ENCODE measurements around the gene ASB15. TPM values are rescaled to one million over a fixed set of nuclear protein-coding genes. Genes with fewer than 3 reads are reported as not detected.
A peak's percentile ranks its signal among the peaks of the same experiment; 100 is the strongest.

The ASB15 gene
- total and polyA plus RNA-seq, 2 donors (not counting 3 experiments of a cell fraction or from before 2014, with no cell fraction given): not detected

DNA sequence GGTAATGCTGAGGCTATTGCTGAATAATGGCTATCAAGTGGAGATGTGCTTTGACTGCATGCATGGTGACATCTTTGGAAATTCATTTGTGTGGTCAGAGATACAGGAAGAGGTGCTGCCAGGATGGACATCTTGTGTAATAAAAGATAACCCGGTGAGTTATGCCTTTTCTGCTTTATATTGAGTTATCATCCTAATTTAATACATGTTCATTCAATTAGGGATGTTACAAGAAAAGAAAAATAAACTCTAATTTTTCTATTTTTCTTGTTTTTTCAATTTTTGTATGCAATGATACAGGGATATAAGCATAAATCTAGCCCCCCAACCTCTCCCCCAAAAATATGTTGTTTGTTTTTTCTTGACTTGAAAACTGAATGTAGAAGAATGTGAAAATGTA, 27.7 kb downstream of the ASB15 start:
- Histone ChIP-seq H2AFZ (ENCODE audit: low read depth, low read length) (no peak overlapping the region), H3K9me3 (replicated peaks; ENCODE audit: control insufficient read depth, insufficient read depth, low read length) (no peaks in the 10 kb centered on the region), H3K4me1 (ENCODE audit: control insufficient read depth, extremely low read depth, insufficient read depth, low read length) (peaks cover 16% of the 10 kb centered on the region), H3K4me2 (ENCODE audit: insufficient read depth, low read length) (no peak overlapping the region), H4K20me1 (replicated peaks; ENCODE audit: control insufficient read depth, extremely low read depth, insufficient read depth, low read length) (no peaks in the 10 kb centered on the region), H3K27ac (ENCODE audit: insufficient read depth, low read depth, low read length) (no peak overlapping the region), H3K4me3 (replicated peaks in 1 of 3; ENCODE audit: insufficient read depth in 1 of 3, low read depth in 1 of 3, low read length in 3 of 3) (no peak overlapping the region), H3K9me1 (replicated peaks; ENCODE audit: control insufficient read depth, extremely low read depth, insufficient read depth, low read length) (no peaks in the 10 kb centered on the region), H3K9ac (replicated peaks; ENCODE audit: extremely low read depth, insufficient read depth, low read length) (no peak overlapping the region), H3K79me2 (ENCODE audit: control insufficient read depth, insufficient read depth, low read length) (no peaks in the 10 kb centered on the region), H3K36me3 (ENCODE audit: control insufficient read depth in 2 of 2, extremely low read depth in 1 of 2, insufficient read depth in 2 of 2, low read length in 2 of 2) (no peaks in the 10 kb centered on the region), H3K27me3 (ENCODE audit: control insufficient read depth in 2 of 2, insufficient read depth in 2 of 2, low read length in 2 of 2) (no peaks in the 10 kb centered on the region)
- CTCF ChIA-PET: interaction anchor here (1.0 to 1.5 kb wide), 4 partner anchors 11 to 236 kb away, joined by 3 to 5 read pairs (median 3); no protein-coding TSS in a partner anchor
- TF ChIP-seq MYC (IDR thresholded peaks at IDR 0.05; ENCODE audit: low read depth, low read length) (no peak), POLR2AphosphoS5 (IDR thresholded peaks at IDR 0.05; ENCODE audit: insufficient read depth, low read depth, low read length) (no peak), EZH2 (IDR thresholded peaks at IDR 0.05; ENCODE audit: borderline replicate concordance, low read depth, low read length, severe bottlenecking) (no peak), FOS (IDR thresholded peaks at IDR 0.05; ENCODE audit: borderline replicate concordance, insufficient read depth, low read length) (no peak), JUN (IDR thresholded peaks at IDR 0.05; ENCODE audit: borderline replicate concordance, insufficient read depth, insufficient read length, low read depth) (no peak)
- TF ChIP-seq, protein P1, sequence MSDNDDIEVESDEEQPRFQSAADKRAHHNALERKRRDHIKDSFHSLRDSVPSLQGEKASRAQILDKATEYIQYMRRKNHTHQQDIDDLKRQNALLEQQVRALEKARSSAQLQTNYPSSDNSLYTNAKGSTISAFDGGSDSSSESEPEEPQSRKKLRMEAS (IDR thresholded peaks at IDR 0.05; ENCODE audit: insufficient read depth, insufficient read length): no peak
- FAIRE-seq: no peak
- no peak for DNase-seq (ENCODE audit: low read depth, low spot score)
- BruUV-seq (replicated peaks): no TSS peak
- POLR2A ChIA-PET: no interaction called here
- intact Hi-C loops (cut with micrococcal nuclease): no loop called here
- dilution Hi-C loops (cut with MboI; ENCODE audit: extremely low pct_ligation_motif_present, low sequenced_read_pairs): no loop called here

DNA sequence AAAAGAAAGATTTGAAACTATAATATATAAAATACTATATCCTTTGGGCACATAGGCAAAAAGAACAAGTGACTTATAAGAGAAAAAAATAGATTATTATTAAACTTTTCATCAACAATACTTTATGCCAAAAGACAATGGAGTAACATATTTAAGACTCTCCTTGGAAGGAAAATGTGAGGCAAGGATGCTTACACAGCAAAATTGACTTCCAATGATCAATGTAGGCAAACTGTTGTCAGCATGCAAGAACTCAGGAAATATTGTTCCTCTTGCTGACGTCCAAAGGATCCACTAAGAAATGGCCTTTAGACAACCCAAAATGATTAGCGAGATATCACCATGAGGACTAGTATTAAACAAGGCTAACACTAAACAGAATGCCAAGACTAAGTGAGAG, 31.2 kb downstream of the ASB15 start:
- DNase-seq (ENCODE audit: low read depth, low spot score) (no peak), FAIRE-seq (no peak)
- Histone ChIP-seq H3K9me3 (replicated peaks; ENCODE audit: control insufficient read depth, insufficient read depth, low read length) (no peaks in the 10 kb centered on the region), H3K36me3 (ENCODE audit: control insufficient read depth in 2 of 2, extremely low read depth in 1 of 2, insufficient read depth in 2 of 2, low read length in 2 of 2) (no peaks in the 10 kb centered on the region), H3K79me2 (ENCODE audit: control insufficient read depth, insufficient read depth, low read length) (no peaks in the 10 kb centered on the region), H3K4me3 (replicated peaks in 1 of 3; ENCODE audit: insufficient read depth in 1 of 3, low read depth in 1 of 3, low read length in 3 of 3) (no peak overlapping the region), H3K9ac (replicated peaks; ENCODE audit: extremely low read depth, insufficient read depth, low read length) (no peak overlapping the region), H3K4me1 (ENCODE audit: control insufficient read depth, extremely low read depth, insufficient read depth, low read length) (peaks cover 28% of the 10 kb centered on the region), H3K27me3 (ENCODE audit: control insufficient read depth in 2 of 2, insufficient read depth in 2 of 2, low read length in 2 of 2) (no peaks in the 10 kb centered on the region), H3K9me1 (replicated peaks; ENCODE audit: control insufficient read depth, extremely low read depth, insufficient read depth, low read length) (no peaks in the 10 kb centered on the region), H4K20me1 (replicated peaks; ENCODE audit: control insufficient read depth, extremely low read depth, insufficient read depth, low read length) (no peaks in the 10 kb centered on the region), H2AFZ (ENCODE audit: low read depth, low read length) (no peak overlapping the region), H3K4me2 (ENCODE audit: insufficient read depth, low read length) (peak overlapping the region; percentile 16), H3K27ac (ENCODE audit: insufficient read depth, low read depth, low read length) (peak overlapping the region; percentile 61)
- dilution Hi-C loops (cut with MboI; ENCODE audit: extremely low pct_ligation_motif_present, low sequenced_read_pairs): no loop called here
- CTCF ChIA-PET: interaction anchor here (0.9 to 4.0 kb wide), 3 partner anchors 12 to 138 kb away, joined by 3 to 25 read pairs (median 17); partner anchors contain the start of gene NDUFA5
- TF ChIP-seq FOS (IDR thresholded peaks at IDR 0.05; ENCODE audit: borderline replicate concordance, insufficient read depth, low read length) (no peak), POLR2AphosphoS5 (IDR thresholded peaks at IDR 0.05; ENCODE audit: insufficient read depth, low read depth, low read length) (no peak), EZH2 (IDR thresholded peaks at IDR 0.05; ENCODE audit: borderline replicate concordance, low read depth, low read length, severe bottlenecking) (no peak), POLR2A (IDR thresholded peaks at IDR 0.05; ENCODE audit: low read depth, low read length) (no peak), MYC (IDR thresholded peaks at IDR 0.05; ENCODE audit: low read depth, low read length) (no peak), GATA2 (IDR thresholded peaks at IDR 0.05; ENCODE audit: insufficient read depth, insufficient read length, low read depth, low read length) (no peak), JUN (IDR thresholded peaks at IDR 0.05; ENCODE audit: borderline replicate concordance, insufficient read depth, insufficient read length, low read depth) (no peak)
- TF ChIP-seq, protein P2, sequence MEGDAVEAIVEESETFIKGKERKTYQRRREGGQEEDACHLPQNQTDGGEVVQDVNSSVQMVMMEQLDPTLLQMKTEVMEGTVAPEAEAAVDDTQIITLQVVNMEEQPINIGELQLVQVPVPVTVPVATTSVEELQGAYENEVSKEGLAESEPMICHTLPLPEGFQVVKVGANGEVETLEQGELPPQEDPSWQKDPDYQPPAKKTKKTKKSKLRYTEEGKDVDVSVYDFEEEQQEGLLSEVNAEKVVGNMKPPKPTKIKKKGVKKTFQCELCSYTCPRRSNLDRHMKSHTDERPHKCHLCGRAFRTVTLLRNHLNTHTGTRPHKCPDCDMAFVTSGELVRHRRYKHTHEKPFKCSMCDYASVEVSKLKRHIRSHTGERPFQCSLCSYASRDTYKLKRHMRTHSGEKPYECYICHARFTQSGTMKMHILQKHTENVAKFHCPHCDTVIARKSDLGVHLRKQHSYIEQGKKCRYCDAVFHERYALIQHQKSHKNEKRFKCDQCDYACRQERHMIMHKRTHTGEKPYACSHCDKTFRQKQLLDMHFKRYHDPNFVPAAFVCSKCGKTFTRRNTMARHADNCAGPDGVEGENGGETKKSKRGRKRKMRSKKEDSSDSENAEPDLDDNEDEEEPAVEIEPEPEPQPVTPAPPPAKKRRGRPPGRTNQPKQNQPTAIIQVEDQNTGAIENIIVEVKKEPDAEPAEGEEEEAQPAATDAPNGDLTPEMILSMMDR (IDR thresholded peaks at IDR 0.05; ENCODE audit: extremely low read depth in 1 of 2, insufficient read depth in 1 of 2, low read depth in 1 of 2, low read length in 2 of 2): no peak
- TF ChIP-seq, protein P1 (IDR thresholded peaks at IDR 0.05; ENCODE audit: insufficient read depth, insufficient read length): no peak
- POLR2A ChIA-PET: no interaction called here
- no TSS peak for BruUV-seq (replicated peaks)
- intact Hi-C loops (cut with micrococcal nuclease): loop anchor here (1.0 to 10.0 kb wide), 10 partner anchors 11 to 1722 kb away; partner anchors contain the start of genes IQUB, NDUFA5 and WASL

All from endothelial cell of umbilical vein (primary cell).